Measurements from ENCODE around the gene GPR62.

DNA sequence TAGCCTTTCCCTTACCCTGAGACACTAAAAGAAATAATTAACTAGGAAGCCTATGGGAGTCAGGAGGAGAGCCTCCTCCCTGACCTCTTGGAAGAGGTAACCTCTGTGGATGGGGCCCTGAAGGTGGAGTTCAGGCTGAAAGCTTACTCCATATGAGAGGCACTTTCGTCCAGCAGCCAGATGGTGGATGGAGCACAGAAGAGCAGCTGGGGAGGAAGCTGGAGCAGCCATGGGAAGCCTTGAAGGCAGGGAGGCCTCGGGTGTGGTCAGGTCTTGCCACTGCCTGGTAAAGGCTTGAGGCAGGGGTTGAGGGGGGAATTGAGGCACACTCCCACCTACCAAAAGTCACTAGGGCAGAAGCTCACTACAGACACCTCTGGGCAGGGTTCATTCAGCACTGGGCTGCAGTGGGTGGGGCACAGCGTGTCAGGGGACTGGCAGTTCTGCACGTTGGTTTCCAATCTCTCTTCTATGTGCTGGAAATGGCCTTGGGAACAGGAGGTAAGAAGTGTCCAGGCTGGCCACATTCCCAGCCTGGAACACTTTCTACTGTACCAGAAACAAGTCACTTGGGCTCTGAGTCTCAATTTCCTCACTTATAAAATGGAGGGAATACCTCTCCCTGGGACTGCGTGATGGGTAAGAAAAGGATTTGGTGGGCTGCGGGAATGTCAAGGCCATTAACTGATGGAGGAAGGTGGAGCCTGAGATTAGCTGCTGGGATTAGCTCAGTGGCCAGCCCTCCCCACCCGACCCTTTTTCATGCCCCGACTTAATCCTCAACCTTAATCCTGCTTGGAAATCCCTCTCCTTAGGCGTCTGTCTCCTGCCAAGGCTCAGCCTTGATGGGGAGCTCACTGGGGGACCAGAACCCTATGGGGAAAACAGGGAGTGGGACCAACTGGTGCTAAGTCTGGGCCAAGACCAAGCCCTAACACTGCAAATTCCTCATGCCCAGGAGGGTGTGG lies 6.7 kb downstream of the GPR62 start:
- TF ChIP-seq, protein P1, sequence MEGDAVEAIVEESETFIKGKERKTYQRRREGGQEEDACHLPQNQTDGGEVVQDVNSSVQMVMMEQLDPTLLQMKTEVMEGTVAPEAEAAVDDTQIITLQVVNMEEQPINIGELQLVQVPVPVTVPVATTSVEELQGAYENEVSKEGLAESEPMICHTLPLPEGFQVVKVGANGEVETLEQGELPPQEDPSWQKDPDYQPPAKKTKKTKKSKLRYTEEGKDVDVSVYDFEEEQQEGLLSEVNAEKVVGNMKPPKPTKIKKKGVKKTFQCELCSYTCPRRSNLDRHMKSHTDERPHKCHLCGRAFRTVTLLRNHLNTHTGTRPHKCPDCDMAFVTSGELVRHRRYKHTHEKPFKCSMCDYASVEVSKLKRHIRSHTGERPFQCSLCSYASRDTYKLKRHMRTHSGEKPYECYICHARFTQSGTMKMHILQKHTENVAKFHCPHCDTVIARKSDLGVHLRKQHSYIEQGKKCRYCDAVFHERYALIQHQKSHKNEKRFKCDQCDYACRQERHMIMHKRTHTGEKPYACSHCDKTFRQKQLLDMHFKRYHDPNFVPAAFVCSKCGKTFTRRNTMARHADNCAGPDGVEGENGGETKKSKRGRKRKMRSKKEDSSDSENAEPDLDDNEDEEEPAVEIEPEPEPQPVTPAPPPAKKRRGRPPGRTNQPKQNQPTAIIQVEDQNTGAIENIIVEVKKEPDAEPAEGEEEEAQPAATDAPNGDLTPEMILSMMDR (IDR thresholded peaks at IDR 0.05; ENCODE audit: low read depth, low read length), result no peak
- TF ChIP-seq POLR2A (IDR thresholded peaks at IDR 0.05; ENCODE audit: extremely low read depth, insufficient read length), result no peak
- TF ChIP-seq MYC (IDR thresholded peaks at IDR 0.05; ENCODE audit: low read depth, low read length), result no peak
- TF ChIP-seq, protein P2, sequence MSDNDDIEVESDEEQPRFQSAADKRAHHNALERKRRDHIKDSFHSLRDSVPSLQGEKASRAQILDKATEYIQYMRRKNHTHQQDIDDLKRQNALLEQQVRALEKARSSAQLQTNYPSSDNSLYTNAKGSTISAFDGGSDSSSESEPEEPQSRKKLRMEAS (IDR thresholded peaks at IDR 0.05; ENCODE audit: low read depth, low read length), result no peak
